ENCODE data around the gene CCT7.

Gene CCT7

DNA sequence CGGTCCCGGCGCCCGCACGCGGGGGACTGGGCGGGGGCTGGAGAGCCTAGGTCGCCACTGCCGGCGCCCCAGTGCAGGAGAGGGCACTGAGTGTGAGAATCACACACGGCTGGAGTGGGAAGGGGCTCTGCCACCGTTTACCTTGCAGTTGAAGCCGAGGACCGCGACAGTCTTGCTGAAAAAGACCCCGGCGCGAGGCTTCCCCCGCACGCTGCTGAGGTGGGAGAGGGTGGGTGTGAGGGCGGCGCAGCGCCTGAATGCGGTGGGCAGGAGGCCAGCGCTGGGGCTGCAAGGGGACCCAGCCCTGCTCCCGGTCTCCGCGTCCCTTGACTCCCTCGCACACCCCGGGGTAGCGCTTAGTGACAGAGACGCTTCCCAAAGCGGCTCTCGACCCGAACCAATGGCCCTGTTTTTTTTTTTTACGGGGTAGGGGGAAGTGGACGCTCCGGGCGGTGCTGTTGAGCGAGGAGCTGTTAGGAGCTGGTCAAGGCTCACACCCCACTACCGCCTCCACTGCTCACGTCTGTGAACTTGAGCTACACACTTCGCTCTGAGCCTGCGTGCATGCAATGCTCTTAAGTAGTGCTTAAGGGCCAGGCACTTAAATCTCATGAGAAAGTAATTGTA is 30.9 kb upstream of the CCT7 start:
- no peak overlapping the region for H3K4me3 ChIP-seq (ENCODE audit: low read length)
- DNase-seq (ENCODE audit: low read depth): no peak
- TF ChIP-seq, protein P1, sequence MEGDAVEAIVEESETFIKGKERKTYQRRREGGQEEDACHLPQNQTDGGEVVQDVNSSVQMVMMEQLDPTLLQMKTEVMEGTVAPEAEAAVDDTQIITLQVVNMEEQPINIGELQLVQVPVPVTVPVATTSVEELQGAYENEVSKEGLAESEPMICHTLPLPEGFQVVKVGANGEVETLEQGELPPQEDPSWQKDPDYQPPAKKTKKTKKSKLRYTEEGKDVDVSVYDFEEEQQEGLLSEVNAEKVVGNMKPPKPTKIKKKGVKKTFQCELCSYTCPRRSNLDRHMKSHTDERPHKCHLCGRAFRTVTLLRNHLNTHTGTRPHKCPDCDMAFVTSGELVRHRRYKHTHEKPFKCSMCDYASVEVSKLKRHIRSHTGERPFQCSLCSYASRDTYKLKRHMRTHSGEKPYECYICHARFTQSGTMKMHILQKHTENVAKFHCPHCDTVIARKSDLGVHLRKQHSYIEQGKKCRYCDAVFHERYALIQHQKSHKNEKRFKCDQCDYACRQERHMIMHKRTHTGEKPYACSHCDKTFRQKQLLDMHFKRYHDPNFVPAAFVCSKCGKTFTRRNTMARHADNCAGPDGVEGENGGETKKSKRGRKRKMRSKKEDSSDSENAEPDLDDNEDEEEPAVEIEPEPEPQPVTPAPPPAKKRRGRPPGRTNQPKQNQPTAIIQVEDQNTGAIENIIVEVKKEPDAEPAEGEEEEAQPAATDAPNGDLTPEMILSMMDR (conservative IDR thresholded peaks at IDR 0.05; ENCODE audit: low read depth, low read length): no peak

DNA sequence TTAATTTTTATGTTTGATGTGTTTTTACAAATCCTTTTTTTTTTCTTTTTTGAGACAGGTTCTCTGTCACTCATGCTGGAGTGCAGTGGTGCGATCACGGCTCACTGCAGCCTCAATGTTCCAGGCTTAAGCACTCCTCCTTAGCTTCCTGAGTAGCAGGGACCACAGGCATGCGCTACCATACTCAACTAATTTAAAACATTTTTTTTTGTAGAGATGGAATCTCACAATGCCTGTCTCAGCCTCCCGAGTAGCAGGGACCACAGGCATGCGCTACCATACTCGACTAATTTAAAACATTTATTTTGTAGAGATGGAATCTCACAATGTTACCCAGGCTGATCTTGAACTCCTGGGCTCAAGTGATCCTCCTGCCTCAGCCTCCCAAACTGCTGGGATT is 28.5 kb upstream of the CCT7 start:
- TF ChIP-seq, protein P1 (conservative IDR thresholded peaks at IDR 0.05; ENCODE audit: low read depth, low read length): no peak
- no peak for DNase-seq (ENCODE audit: low read depth)
- H3K4me3 ChIP-seq (ENCODE audit: low read length): no peak overlapping the region

DNA sequence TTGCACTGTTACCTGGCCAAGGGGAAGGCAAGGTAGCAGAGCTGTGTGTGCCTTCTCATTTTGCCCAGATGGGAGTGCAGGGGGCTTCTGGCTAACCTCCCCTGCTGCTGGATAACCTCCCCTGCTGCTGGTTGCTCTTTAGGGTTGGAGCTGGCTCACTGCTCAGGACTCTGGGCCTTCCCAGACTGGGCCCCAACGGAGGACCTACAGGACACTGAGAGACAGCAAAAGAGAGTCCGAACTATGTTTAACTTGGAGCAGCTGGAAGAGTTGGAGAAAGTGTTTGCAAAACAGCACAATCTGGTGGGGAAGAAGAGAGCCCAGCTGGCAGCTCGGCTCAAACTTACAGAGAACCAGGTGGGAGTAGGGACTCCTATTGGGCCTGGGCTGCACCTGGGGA is 25.9 kb upstream of the CCT7 start:
- TF ChIP-seq, protein P1 (conservative IDR thresholded peaks at IDR 0.05; ENCODE audit: low read depth, low read length): no peak
- no peak overlapping the region for H3K4me3 ChIP-seq (ENCODE audit: low read length)
- DNase-seq (ENCODE audit: low read depth): no peak

DNA sequence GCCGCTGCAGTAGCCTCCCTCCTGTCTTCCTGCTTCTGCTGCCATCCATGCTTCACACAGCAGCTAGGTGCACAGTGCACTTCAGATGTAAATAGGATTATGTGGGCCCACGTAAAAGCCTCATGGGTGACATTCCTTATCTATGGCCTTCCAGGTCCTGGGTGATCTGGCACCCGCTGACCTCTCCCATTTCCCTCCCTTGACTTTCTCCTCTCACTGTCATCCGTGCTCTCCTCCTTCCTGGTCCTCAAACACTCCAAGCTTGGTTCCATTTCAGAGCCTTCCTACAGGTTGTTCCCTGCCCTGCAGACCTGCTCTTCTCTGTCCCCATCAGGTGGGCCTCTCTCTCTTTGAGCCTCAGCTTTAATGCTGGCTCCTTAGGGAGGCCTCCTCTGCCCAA is 24.1 kb upstream of the CCT7 start:
- TF ChIP-seq, protein P1 (conservative IDR thresholded peaks at IDR 0.05; ENCODE audit: low read depth, low read length): no peak
- DNase-seq (ENCODE audit: low read depth): no peak
- no peak overlapping the region for H3K4me3 ChIP-seq (ENCODE audit: low read length)

DNA sequence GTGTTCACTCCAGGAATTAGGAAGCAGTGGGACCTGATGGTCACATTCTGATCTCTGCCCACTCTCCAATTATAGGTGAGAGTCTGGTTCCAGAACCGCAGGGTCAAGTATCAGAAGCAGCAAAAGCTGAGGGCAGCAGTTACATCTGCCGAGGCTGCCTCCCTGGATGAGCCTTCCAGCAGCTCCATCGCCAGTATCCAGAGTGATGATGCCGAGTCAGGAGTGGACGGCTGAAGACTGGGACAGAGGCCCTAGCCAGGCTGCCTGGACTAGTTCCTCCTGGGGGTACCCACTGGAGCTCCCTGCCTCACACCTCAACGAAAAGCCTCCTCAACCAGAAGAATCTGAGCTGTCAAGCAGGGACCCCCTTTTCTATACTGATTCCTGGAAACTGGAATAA is 23.4 kb upstream of the CCT7 start:
- DNase-seq (ENCODE audit: low read depth): no peak

DNA sequence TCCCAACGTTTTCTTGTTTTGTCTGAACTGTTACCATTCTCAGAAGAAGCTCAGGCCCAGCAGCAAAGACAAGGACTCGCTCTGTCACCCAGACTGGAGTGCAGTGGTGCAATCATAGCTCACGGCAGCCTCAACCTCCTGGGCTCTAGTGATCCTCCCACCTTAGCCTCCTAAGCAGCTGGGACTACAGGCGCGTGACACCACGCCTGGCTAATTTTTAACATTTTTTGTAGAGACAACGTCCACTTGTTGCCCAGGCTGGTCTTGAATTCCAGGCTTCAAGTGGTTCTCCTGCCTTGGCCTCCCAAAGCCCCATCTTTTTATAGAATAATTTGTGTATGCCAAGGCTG is 22.0 kb upstream of the CCT7 start:
- no peak overlapping the region for H3K4me3 ChIP-seq (ENCODE audit: low read length)
- TF ChIP-seq, protein P1 (conservative IDR thresholded peaks at IDR 0.05; ENCODE audit: low read depth, low read length): no peak
- DNase-seq (ENCODE audit: low read depth): no peak

More for the DNA sequence above, 23.4 kb upstream of the CCT7 start:
- no peak overlapping the region for H3K4me3 ChIP-seq (ENCODE audit: low read length)
- TF ChIP-seq, protein P1 (conservative IDR thresholded peaks at IDR 0.05; ENCODE audit: low read depth, low read length): no peak

DNA sequence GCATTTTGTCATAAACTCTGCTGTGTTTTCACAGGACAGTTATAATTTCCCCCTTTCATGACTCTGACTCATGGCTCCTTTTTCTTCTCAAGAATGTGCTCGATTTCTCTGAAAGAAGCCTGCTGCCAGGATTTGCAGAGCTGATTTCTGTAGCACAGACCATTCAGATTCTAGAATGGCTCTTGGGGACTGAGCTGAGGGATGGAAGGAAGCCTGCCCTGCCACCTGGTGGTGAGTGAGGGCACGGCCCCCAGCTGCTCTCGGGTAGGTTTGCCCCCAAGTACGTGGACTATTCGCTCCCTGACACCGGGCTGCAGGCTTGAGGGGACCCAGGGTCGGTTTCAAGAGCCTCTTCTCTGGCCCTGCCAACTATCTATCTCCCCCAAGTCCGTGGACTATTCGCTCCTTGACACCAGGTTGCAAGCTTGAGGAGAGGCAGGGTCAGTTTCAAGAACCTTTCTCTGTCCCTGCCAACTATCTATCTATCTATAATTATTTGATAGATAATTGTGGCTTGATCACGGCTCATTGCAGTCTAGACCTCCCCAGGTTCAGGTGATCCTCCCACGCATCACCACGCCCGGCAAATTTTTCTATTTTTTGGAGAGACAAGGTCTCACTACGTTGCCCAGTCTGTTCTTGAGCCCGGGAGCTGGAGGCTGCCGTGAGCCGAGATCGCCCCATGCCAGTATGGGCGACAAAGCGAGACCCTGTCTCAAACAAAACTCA is 21.5 kb upstream of the CCT7 start:
- H3K4me3 ChIP-seq (ENCODE audit: low read length): no peak overlapping the region
- peak; percentile 77 for DNase-seq (ENCODE audit: low read depth)
- TF ChIP-seq, protein P1 (conservative IDR thresholded peaks at IDR 0.05; ENCODE audit: low read depth, low read length): peak; percentile 98
